ENCODE measurements around the gene CKAP2L.
"Not testable (repeated sequence)": the region's sequence is repeated elsewhere in the genome, so short reads cannot be mapped to it uniquely, and the experiment has no call there.

Gene CKAP2L

GRCh38 chr2:112728029-112728362 lies 36.4 kb downstream of the CKAP2L start:
- DNase-seq (ENCODE audit: low read depth in 2 of 2, low spot score in 1 of 2): no peak

- no peak for DNase-seq (ENCODE audit: low read depth in 2 of 2, low spot score in 1 of 2)
Observed at GRCh38 chr2:112727276-112728028, 37.0 kb downstream of the CKAP2L start.

GRCh38 chr2:112726487-112727190 lies 37.8 kb downstream of the CKAP2L start:
- DNase-seq (ENCODE audit: low read depth in 2 of 2, low spot score in 1 of 2): peak; percentile 67 to 73

GRCh38 chr2:112725545-112726457 lies 38.6 kb downstream of the CKAP2L start:
- no peak for DNase-seq (ENCODE audit: low read depth in 2 of 2, low spot score in 1 of 2)

GRCh38 chr2:112724591-112725525 lies 39.6 kb downstream of the CKAP2L start:
- DNase-seq (ENCODE audit: low read depth in 2 of 2, low spot score in 1 of 2): no peak

- DNase-seq (ENCODE audit: low read depth in 2 of 2, low spot score in 1 of 2): no peak
Observed at GRCh38 chr2:112723995-112724394, 40.4 kb downstream of the CKAP2L start.

- DNase-seq (ENCODE audit: low read depth in 2 of 2, low spot score in 1 of 2): no peak
Observed at GRCh38 chr2:112723547-112723940, 40.9 kb downstream of the CKAP2L start.

- no peak for DNase-seq (ENCODE audit: low read depth in 2 of 2, low spot score in 1 of 2)
Observed at GRCh38 chr2:112722816-112723546, 41.4 kb downstream of the CKAP2L start.

GRCh38 chr2:112721819-112722522 lies 42.4 kb downstream of the CKAP2L start:
- no peak for DNase-seq (ENCODE audit: low read depth in 2 of 2, low spot score in 1 of 2)

GRCh38 chr2:112720785-112721184 lies 43.6 kb downstream of the CKAP2L start, which contains the start of gene NT5DC4:
TSS of gene NT5DC4 (plus strand) at chr2:112721020. CDS start at chr2:112721080, 60 bp downstream.
- DNase-seq (ENCODE audit: low read depth in 2 of 2, low spot score in 1 of 2): no peak

- no peak for DNase-seq (ENCODE audit: low read depth in 2 of 2, low spot score in 1 of 2)
Observed at GRCh38 chr2:112718863-112719370, 45.5 kb downstream of the CKAP2L start.

GRCh38 chr2:112716826-112717352 lies 47.5 kb downstream of the CKAP2L start:
- not testable (repeated sequence) for DNase-seq (ENCODE audit: low read depth in 2 of 2, low spot score in 1 of 2)

GRCh38 chr2:112716094-112716493 lies 48.3 kb downstream of the CKAP2L start:
- DNase-seq (ENCODE audit: low read depth in 2 of 2, low spot score in 1 of 2): not testable (repeated sequence)

GRCh38 chr2:112714836-112715631 lies 49.4 kb downstream of the CKAP2L start:
- DNase-seq (ENCODE audit: low read depth in 2 of 2, low spot score in 1 of 2): no peak

- no peak for DNase-seq (ENCODE audit: low read depth in 2 of 2, low spot score in 1 of 2)
Observed at GRCh38 chr2:112714331-112714730, 50.1 kb downstream of the CKAP2L start.

GRCh38 chr2:112713926-112714325 lies 50.5 kb downstream of the CKAP2L start:
- no peak for DNase-seq (ENCODE audit: low read depth in 2 of 2, low spot score in 1 of 2)

- DNase-seq (ENCODE audit: low read depth in 2 of 2, low spot score in 1 of 2): no peak
Observed at GRCh38 chr2:112713585-112713925, 50.9 kb downstream of the CKAP2L start.
